ENCODE measurements around the gene CSTA.

GRCh38 chr3:122389892-122390291 lies 64.8 kb downstream of the CSTA start:
- TF ChIP-seq POLR2AphosphoS5 (IDR thresholded peaks at IDR 0.05; ENCODE audit: low read depth, low read length) (no peak), POLR2A (IDR thresholded peaks at IDR 0.05; ENCODE audit: low read depth, low read length) (no peak)
